Fibroblast of lung (primary cell): ENCODE results near the gene SLC5A4. TPM values are rescaled to one million over a fixed set of nuclear protein-coding genes. Genes with fewer than 3 reads are reported as not detected.

Experiments
- DNase-seq, 2 donors: peaks; one replicate each; pipeline versions ENCODE4 v3.0.0 to v3.0.0-alpha.2; 2010; ENCODE audit warnings: low read depth in 2 of 2
- H2AFZ ChIP-seq: 2 replicates; pipeline ENCODE4 v1.5.1; 2012; ENCODE audit warnings: low read length, control low read depth, inconsistent platforms
- H3K27ac ChIP-seq: 2 replicates; pipeline ENCODE4 v1.5.1; 2011; ENCODE audit warnings: low read length, control low read depth; ENCODE audit not compliant: insufficient read depth
- H3K27me3 ChIP-seq: 2 replicates; pipeline ENCODE4 v1.5.1; 2011; ENCODE audit warnings: mild to moderate bottlenecking, low read length; ENCODE audit not compliant: control insufficient read depth, insufficient read depth
- H3K36me3 ChIP-seq: 2 replicates; pipeline ENCODE4 v1.5.1; 2011; ENCODE audit warnings: low read length; ENCODE audit not compliant: control insufficient read depth, insufficient read depth
- H3K4me1 ChIP-seq: 2 replicates; pipeline ENCODE4 v1.5.1; 2011; ENCODE audit warnings: low read length; ENCODE audit not compliant: control insufficient read depth, insufficient read depth; ENCODE audit errors: extremely low read depth
- H3K4me2 ChIP-seq: 2 replicates; pipeline ENCODE4 v1.5.1; 2011; ENCODE audit warnings: low read length, control low read depth; ENCODE audit not compliant: insufficient read depth; ENCODE audit errors: extremely low read depth
- H3K4me3 ChIP-seq, 4 experiments: fragments of 200-600 bp in 1 of 4; sonication (generic) in 1 of 4; replicated peaks in 1 of 4; 2 replicates each; pipeline ENCODE4 v1.5.1; 2011 to 2016; ENCODE audit warnings: low read length in 4 of 4, low read depth in 3 of 4, mild to moderate bottlenecking in 3 of 4, control low read depth in 2 of 4, inconsistent platforms in 1 of 4, mixed read lengths in 1 of 4; ENCODE audit not compliant: insufficient read depth in 1 of 4; ENCODE audit errors: control extremely low read depth in 1 of 4
- H3K79me2 ChIP-seq: 2 replicates; pipeline ENCODE4 v1.5.1; 2012; ENCODE audit warnings: mild to moderate bottlenecking, low read length, inconsistent platforms; ENCODE audit not compliant: control insufficient read depth, insufficient read depth
- H3K9ac ChIP-seq: 2 replicates; pipeline ENCODE4 v1.5.1; 2011; ENCODE audit warnings: mild to moderate bottlenecking, low read length, control low read depth; ENCODE audit not compliant: insufficient read depth
- H3K9me3 ChIP-seq: 2 replicates; pipeline ENCODE4 v1.5.1; 2012; ENCODE audit warnings: low read depth, low read length; ENCODE audit not compliant: control insufficient read depth, insufficient read depth
- H4K20me1 ChIP-seq: 2 replicates; pipeline ENCODE4 v1.5.1; 2011; ENCODE audit warnings: low read length; ENCODE audit not compliant: control insufficient read depth, insufficient read depth; ENCODE audit errors: extremely low read depth
- EZH2 ChIP-seq: IDR thresholded peaks from 2 replicates; pipeline ENCODE4 v1.5.1; 2012; ENCODE audit warnings: low read length, control low read depth, mild to moderate bottlenecking; ENCODE audit errors: missing control alignments
- polyA plus RNA-seq, 2 donors: library from polyadenylated mRNA; depleted of rRNA in 1 of 2; stranded (reverse) in 1 of 2; unstranded in 1 of 2; fragments of >200 nt; gene quantifications; 2 replicates each; pipeline ENCODE4 v1.2.1, GENCODE V29; 2011 to 2012; ENCODE audit warnings: missing spikeins in 1 of 2
- total RNA-seq: library from RNA; depleted of rRNA; stranded (reverse); fragments of >200 nt; gene quantifications from 2 replicates; pipeline ENCODE4 v1.2.1, GENCODE V29; 2014
- TF ChIP-seq, protein P1 (sequence below), 2 donors: IDR thresholded peaks in 1 of 2; conservative IDR thresholded peaks in 1 of 2; 1 replicate in 1 of 2; 2 replicates in 1 of 2; pipeline ENCODE4 v1.5.1; 2011 to 2012; ENCODE audit warnings: low read length in 2 of 2, control low read depth in 1 of 2, inconsistent platforms in 1 of 2, low read depth in 1 of 2, mild to moderate bottlenecking in 1 of 2

Gene SLC5A4
- total and polyA plus RNA-seq, 2 donors (not counting 1 experiment from before 2014, with no cell fraction given): 0.06 TPM; not detected in 1

DNA sequence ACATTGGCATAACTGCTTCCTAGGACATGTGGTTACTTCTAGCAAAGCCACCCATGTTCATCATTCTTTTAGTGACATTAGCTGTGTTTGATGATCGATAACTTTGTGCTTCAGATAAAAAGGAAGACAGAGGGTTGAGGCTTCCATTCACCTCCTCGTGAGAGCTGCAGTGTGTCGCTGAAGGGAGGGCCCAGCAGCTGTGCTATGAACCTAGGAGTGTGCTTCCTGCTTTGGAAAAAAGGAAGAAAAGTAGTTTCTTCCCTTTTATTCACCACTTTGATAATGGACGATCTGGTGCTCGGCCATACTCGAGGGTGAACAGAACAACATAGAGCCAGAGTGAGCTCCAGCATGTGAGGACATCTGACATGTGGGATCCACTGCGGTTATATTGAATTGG is 44.1 kb downstream of the SLC5A4 start:
- TF ChIP-seq EZH2: no peak
- TF ChIP-seq, protein P1, sequence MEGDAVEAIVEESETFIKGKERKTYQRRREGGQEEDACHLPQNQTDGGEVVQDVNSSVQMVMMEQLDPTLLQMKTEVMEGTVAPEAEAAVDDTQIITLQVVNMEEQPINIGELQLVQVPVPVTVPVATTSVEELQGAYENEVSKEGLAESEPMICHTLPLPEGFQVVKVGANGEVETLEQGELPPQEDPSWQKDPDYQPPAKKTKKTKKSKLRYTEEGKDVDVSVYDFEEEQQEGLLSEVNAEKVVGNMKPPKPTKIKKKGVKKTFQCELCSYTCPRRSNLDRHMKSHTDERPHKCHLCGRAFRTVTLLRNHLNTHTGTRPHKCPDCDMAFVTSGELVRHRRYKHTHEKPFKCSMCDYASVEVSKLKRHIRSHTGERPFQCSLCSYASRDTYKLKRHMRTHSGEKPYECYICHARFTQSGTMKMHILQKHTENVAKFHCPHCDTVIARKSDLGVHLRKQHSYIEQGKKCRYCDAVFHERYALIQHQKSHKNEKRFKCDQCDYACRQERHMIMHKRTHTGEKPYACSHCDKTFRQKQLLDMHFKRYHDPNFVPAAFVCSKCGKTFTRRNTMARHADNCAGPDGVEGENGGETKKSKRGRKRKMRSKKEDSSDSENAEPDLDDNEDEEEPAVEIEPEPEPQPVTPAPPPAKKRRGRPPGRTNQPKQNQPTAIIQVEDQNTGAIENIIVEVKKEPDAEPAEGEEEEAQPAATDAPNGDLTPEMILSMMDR (conservative IDR thresholded peaks at IDR 0.05 in 1 of 2, IDR thresholded peaks at IDR 0.05 in 1 of 2; ENCODE audit: low read depth in 1 of 2, low read length in 2 of 2): no peak
- Histone ChIP-seq H3K4me1 (no peaks in the 10 kb centered on the region), H3K9ac (no peak overlapping the region), H3K4me2 (no peak overlapping the region), H3K27me3 (no peaks in the 10 kb centered on the region), H3K4me3 (no peak overlapping the region), H2AFZ (no peak overlapping the region), H3K79me2 (no peaks in the 10 kb centered on the region), H4K20me1 (no peaks in the 10 kb centered on the region), H3K27ac (no peak overlapping the region), H3K36me3 (no peaks in the 10 kb centered on the region), H3K9me3 (no peaks in the 10 kb centered on the region)
- DNase-seq: no peak

DNA sequence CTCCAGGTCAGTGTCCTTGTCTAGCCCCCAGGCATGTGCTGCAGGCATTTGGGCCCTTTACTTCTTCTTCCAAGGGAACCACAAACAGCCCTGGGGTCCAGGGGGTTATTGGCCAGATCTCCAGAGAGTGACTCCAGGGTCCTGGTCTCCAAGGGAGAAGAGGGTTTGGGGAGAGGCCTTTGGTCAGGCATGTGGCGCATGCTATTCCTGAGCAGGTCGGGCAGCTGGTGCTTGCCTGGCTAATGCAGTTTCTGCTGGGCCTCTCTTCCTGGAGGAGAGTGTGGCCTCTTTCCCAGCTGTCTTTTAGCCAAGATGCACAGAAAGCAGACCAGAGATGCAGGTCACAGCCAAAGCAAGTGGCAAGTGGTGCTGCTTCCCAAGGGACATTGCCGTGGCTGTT is 46.5 kb downstream of the SLC5A4 start:
- Histone ChIP-seq H4K20me1 (no peaks in the 10 kb centered on the region), H2AFZ (no peak overlapping the region), H3K9me3 (no peaks in the 10 kb centered on the region), H3K4me3 (no peak overlapping the region), H3K79me2 (no peaks in the 10 kb centered on the region), H3K27me3 (no peaks in the 10 kb centered on the region), H3K9ac (no peak overlapping the region), H3K4me1 (no peaks in the 10 kb centered on the region), H3K36me3 (no peaks in the 10 kb centered on the region), H3K27ac (no peak overlapping the region), H3K4me2 (no peak overlapping the region)
- TF ChIP-seq, protein P1 (conservative IDR thresholded peaks at IDR 0.05 in 1 of 2, IDR thresholded peaks at IDR 0.05 in 1 of 2; ENCODE audit: low read depth in 1 of 2, low read length in 2 of 2): no peak
- no peak for TF ChIP-seq EZH2
- no peak for DNase-seq

DNA sequence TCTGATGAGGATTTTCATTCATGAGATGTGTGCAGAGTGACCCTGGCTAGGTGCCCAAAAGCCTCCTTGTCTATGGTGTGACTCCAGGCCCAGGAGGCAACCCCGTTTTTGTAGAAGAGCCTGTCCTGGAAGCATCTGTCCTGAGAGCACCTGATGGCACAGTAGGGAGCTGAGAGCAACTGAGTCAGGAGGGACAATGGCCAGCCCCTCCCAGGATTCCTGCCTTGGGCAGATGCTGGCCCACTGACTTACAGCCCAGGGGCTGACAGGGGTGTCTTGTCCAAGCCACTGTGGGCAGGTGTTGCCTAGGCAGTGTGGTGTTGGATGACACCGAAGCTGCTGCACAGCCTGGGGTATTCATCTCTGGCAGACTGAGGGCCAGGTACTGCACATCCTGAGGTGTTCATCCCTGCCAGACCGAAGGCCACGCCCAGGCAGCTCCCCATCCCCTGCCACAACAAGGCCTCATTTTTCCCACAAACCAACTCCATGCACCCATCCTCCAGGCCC is 47.1 kb downstream of the SLC5A4 start:
- no peak for DNase-seq
- TF ChIP-seq EZH2: no peak
- TF ChIP-seq, protein P1 (conservative IDR thresholded peaks at IDR 0.05 in 1 of 2, IDR thresholded peaks at IDR 0.05 in 1 of 2; ENCODE audit: low read depth in 1 of 2, low read length in 2 of 2): no peak
- Histone ChIP-seq H3K79me2 (no peaks in the 10 kb centered on the region), H3K27ac (no peak overlapping the region), H3K27me3 (peaks cover 3% of the 10 kb centered on the region), H3K4me2 (no peak overlapping the region), H3K9ac (no peak overlapping the region), H2AFZ (no peak overlapping the region), H3K36me3 (no peaks in the 10 kb centered on the region), H3K4me3 (no peak overlapping the region), H3K9me3 (no peaks in the 10 kb centered on the region), H3K4me1 (no peaks in the 10 kb centered on the region), H4K20me1 (no peaks in the 10 kb centered on the region)
